ENCODE measurements around the gene SPRR3. TPM values are rescaled to one million over a fixed set of nuclear protein-coding genes. Genes with fewer than 3 reads are reported as not detected.

The SPRR3 gene
- total RNA-seq, 2 experiments from 2014 or later, result not detected

DNA sequence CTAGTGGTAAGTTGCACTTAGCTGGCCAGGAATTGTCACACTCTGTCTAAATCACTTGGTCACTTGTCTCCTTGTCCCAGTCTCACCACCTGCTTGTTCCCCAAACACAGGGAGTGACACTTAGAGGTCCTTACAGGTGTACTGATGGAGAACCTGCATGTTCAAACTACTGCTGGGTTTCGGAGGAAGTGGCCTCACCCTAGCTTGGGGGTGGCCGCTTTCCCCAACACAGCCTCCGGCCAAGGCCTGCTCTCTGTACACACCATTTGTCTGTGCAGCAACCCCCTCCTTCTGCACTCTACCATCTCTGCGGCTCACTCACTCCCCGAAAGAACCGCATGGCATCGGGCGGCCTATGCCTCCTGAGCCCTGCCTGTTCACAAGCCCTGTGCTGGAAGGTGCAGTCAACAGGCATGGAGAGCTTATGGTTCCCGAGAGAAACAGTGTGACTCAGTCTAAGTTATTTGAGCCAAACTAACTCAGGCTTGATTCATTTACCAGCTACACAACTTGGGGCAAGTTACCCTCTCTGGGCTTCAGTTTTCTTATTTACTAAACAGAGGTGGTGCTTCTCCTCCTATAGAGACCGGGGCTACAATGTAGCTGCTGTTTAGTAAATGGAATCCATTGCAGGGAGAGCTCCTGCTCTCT, 41.6 kb upstream of the SPRR3 start:
- H3K9me3 Mint-ChIP-seq, result no peaks in the 10 kb centered on the region
- no peak overlapping the region for H3K27ac Mint-ChIP-seq
- DNase-seq (no peak), ATAC-seq (no peak)
- no peaks in the 10 kb centered on the region for H3K36me3 Mint-ChIP-seq (ENCODE audit: low read depth)
- ChIA-PET CTCF (no interaction called here), POLR2A (no interaction called here)
- H3K4me1 Mint-ChIP-seq (ENCODE audit: low read depth), result no peaks in the 10 kb centered on the region
- TF ChIP-seq, protein P1, sequence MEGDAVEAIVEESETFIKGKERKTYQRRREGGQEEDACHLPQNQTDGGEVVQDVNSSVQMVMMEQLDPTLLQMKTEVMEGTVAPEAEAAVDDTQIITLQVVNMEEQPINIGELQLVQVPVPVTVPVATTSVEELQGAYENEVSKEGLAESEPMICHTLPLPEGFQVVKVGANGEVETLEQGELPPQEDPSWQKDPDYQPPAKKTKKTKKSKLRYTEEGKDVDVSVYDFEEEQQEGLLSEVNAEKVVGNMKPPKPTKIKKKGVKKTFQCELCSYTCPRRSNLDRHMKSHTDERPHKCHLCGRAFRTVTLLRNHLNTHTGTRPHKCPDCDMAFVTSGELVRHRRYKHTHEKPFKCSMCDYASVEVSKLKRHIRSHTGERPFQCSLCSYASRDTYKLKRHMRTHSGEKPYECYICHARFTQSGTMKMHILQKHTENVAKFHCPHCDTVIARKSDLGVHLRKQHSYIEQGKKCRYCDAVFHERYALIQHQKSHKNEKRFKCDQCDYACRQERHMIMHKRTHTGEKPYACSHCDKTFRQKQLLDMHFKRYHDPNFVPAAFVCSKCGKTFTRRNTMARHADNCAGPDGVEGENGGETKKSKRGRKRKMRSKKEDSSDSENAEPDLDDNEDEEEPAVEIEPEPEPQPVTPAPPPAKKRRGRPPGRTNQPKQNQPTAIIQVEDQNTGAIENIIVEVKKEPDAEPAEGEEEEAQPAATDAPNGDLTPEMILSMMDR (IDR thresholded peaks at IDR 0.05), result no peak
- no peak overlapping the region for H3K4me3 Mint-ChIP-seq
- peaks cover 6% of the 10 kb centered on the region for H3K27me3 Mint-ChIP-seq
- intact Hi-C loops (cut with micrococcal nuclease), result no loop called here

DNA sequence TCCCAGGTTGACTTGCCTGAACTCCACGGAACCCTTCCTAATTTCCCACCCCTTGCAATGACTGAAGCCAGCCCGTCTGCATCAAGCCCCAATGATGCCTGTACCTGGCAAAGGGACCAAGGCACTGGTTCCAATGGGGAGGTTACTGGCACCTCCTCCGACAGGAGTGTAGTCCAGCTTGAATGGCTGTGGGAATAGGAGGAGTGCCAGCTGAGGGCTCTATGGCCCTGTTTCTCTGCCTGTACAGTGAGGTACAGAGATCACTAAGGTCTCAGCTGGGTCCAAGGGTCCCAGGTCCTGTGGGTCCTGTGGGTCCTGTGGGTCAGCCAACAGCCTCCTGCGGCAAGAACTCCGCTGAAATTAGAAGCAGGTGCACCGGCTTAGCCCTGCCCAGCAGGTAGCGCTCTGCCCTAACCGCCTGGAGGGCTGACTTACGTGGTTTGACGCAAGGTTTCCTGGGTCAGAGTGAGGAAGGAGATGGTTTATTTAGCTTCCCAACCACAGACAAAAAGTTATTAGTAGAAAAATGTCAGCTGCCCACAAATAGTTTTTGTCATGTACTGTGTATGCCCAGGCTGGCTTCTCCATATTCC, 41.0 kb upstream of the SPRR3 start:
- ChIA-PET POLR2A (no interaction called here), CTCF (no interaction called here)
- intact Hi-C loops (cut with micrococcal nuclease), result no loop called here
- TF ChIP-seq, protein P1 (IDR thresholded peaks at IDR 0.05), result no peak
- DNase-seq (no peak), ATAC-seq (no peak)
- Mint-ChIP-seq H3K36me3 (ENCODE audit: low read depth) (no peaks in the 10 kb centered on the region), H3K27me3 (peaks cover 6% of the 10 kb centered on the region), H3K4me3 (no peak overlapping the region), H3K27ac (no peak overlapping the region), H3K4me1 (ENCODE audit: low read depth) (no peaks in the 10 kb centered on the region), H3K9me3 (no peaks in the 10 kb centered on the region)

DNA sequence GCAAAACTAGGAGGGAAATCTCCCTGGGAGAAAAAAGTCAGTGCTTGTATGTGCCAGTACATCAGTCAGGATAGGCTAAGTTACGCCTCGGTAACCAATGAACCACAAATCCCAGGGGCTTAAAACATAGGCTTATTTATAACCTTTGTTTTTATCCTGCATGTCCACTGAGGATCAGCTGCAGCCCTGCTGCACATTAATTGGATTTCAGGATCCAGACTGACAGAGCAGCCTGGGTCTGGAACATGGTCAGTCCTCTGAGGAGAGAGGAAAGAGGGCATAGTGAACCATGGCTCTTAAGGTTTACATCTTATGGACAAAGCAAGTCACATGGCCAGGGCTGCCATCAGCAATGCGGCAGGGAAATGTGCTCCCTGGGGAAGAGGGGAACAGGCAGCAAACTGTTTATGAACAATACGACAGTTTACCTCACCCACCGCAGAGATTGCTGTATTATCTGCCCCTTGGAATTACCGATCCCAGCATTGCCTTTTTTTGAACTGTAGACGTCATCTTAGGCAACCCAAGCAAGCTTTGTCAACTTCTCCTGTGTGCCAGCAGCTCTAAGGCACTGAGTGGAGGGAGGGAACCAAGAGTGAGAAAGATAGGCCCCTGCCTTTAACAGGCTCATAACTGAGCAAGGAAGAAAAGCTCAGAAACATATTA, 40.2 kb upstream of the SPRR3 start:
- H3K4me3 Mint-ChIP-seq, result no peak overlapping the region
- H3K36me3 Mint-ChIP-seq (ENCODE audit: low read depth), result no peaks in the 10 kb centered on the region
- H3K4me1 Mint-ChIP-seq (ENCODE audit: low read depth), result no peaks in the 10 kb centered on the region
- no peaks in the 10 kb centered on the region for H3K9me3 Mint-ChIP-seq
- ATAC-seq (no peak), DNase-seq (no peak)
- H3K27me3 Mint-ChIP-seq, result peaks cover 6% of the 10 kb centered on the region
- TF ChIP-seq, protein P1 (IDR thresholded peaks at IDR 0.05), result no peak
- intact Hi-C loops (cut with micrococcal nuclease), result no loop called here
- ChIA-PET POLR2A (no interaction called here), CTCF (no interaction called here)
- H3K27ac Mint-ChIP-seq, result no peak overlapping the region

DNA sequence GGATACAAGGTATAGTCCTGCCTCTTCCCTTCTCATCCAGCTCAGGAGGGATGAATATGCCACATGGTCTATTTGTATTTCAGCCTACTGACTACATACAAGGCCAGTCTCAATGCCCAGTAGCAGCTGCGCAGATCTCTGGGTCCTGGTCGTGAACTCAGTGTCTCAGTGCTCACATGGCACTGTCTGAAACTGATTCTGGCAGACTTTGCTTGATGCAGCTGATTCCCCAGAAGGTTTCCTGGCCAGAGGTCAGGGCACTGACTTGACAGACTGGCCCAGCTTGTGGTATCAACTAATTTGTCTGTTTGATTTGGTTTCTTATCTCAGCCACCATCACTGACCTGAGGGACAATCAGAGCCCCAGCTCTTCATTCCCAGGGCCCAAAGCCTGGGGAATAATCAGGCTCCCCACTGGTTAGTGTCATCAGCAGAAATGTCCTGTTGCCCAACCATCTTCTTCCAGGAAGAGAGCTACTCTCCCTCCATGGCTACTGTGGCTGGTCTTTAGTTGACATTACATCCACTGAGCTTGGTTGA, 38.6 kb upstream of the SPRR3 start:
- TF ChIP-seq, protein P1 (IDR thresholded peaks at IDR 0.05), result no peak
- no peak overlapping the region for H3K4me3 Mint-ChIP-seq
- H3K4me1 Mint-ChIP-seq (ENCODE audit: low read depth), result no peaks in the 10 kb centered on the region
- no peak overlapping the region for H3K27ac Mint-ChIP-seq
- intact Hi-C loops (cut with micrococcal nuclease), result no loop called here
- H3K36me3 Mint-ChIP-seq (ENCODE audit: low read depth), result no peaks in the 10 kb centered on the region
- POLR2A ChIA-PET, result no interaction called here
- CTCF ChIA-PET, result no interaction called here
- ATAC-seq (no peak), DNase-seq (no peak)
- H3K9me3 Mint-ChIP-seq, result no peaks in the 10 kb centered on the region
- H3K27me3 Mint-ChIP-seq, result peaks cover 7% of the 10 kb centered on the region

DNA sequence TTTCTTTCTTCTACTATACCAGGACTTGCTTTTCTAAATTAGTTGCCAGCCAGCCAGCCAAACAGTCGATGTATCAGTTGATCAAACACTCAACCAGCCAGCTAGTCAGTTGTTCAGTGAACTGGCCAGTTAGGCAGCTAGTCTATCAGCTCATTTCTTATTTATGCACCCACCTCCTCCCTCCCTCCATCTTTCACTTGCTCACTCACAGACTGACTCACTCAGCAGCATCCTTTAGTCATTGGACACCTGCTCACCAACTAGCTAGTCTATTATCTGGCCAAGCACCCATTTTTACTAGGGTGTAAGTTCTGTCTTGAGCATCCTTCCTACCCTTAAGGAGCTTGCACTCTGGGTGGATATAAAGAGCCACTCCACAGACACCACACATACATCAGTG, 37.0 kb upstream of the SPRR3 start:
- peaks cover 7% of the 10 kb centered on the region for H3K27me3 Mint-ChIP-seq
- CTCF ChIA-PET, result no interaction called here
- intact Hi-C loops (cut with micrococcal nuclease), result no loop called here
- no peak overlapping the region for H3K4me3 Mint-ChIP-seq
- TF ChIP-seq, protein P1 (IDR thresholded peaks at IDR 0.05), result no peak
- no peaks in the 10 kb centered on the region for H3K4me1 Mint-ChIP-seq (ENCODE audit: low read depth)
- no peak overlapping the region for H3K27ac Mint-ChIP-seq
- DNase-seq, result no peak
- POLR2A ChIA-PET, result no interaction called here
- ATAC-seq, result no peak
- no peaks in the 10 kb centered on the region for H3K9me3 Mint-ChIP-seq
- no peaks in the 10 kb centered on the region for H3K36me3 Mint-ChIP-seq (ENCODE audit: low read depth)
